Measurements from ENCODE around the gene DPPA4.

DNA sequence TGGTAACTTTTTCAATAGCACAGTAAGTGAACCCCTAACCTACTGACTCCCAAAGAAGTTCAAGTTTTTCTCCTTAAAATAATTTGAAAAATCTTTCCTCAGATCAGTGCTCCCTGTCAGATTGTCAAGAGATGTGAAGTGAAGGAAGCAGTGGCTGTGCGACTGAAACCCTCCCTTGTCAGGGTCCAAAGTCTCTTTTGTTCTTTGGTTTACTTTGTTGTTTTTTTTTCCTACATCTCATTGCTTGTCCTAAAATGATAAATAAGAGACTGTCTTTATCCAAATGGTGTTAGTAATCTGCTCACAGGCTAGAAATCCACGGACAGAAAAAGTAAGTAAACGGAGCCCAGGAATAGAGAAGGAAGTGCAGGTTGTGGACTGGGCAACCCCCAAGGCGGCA, 976 bp upstream of the DPPA4 start:
- no peak for TF ChIP-seq CTCF (IDR thresholded peaks at IDR 0.05; ENCODE audit: low read length)
- TF ChIP-seq EZH2 (IDR thresholded peaks at IDR 0.05; ENCODE audit: borderline replicate concordance, low read length) = no peak

All from OCI-LY1 (cell line).